Thyroid gland (tissue), 4 donors: ENCODE data around the gene CNTN1.

Source experiments
- CTCF ChIP-seq, 6 experiments: fragments of 200-600 bp in 3 of 6; fragments of 450-650 bp in 3 of 6; sonication (generic) in 3 of 6; IDR thresholded peaks; one replicate each; pipeline ENCODE4 v1.5.1; 2016 to 2019; ENCODE audit warnings: antibody characterized with exemption in 6 of 6, mild to moderate bottlenecking in 2 of 6, inconsistent platforms in 1 of 6, moderate library complexity in 1 of 6
- POLR2A ChIP-seq, 2 donors: fragments of 450-650 bp; IDR thresholded peaks; one replicate each; pipeline ENCODE4 v1.6.1; 2017; ENCODE audit warnings: antibody characterized with exemption in 2 of 2, mild to moderate bottlenecking in 2 of 2, moderate library complexity in 1 of 2

- TF ChIP-seq POLR2A (IDR thresholded peaks at IDR 0.05) (no peak), CTCF (IDR thresholded peaks at IDR 0.05) (no peak)
These were observed 429.1 kb downstream of the CNTN1 start for GRCh38 chr12:41121374-41121773.
